GM18858 (cell line): ENCODE measurements around the gene AHSG.

ENCODE experiments used
- ATAC-seq: cut with Tn5 transposase; IDR thresholded peaks from one replicate; pipeline ENCODE4 v1.9.1; 2021; ENCODE audit not compliant: unreplicated experiment

Gene AHSG

DNA sequence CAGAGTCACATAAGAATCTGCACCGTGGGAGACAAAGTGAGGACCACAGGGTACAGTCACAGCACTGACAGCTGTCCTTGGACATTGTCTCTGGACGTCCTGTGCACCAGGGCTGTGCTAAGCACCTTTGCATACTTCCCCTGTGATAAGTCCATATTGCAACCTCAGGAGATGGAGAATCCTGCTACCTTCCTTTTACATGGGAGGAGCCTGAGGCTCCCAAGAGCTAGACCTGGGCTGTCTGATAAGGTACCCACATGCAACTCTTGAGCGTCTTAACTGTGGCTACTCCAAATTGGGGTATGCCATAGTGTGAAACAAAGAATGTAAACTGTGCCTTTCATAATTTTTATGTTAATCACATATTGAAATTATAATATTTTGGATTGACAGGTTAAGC lies 24.8 kb downstream of the AHSG start:
- ATAC-seq: no peak

DNA sequence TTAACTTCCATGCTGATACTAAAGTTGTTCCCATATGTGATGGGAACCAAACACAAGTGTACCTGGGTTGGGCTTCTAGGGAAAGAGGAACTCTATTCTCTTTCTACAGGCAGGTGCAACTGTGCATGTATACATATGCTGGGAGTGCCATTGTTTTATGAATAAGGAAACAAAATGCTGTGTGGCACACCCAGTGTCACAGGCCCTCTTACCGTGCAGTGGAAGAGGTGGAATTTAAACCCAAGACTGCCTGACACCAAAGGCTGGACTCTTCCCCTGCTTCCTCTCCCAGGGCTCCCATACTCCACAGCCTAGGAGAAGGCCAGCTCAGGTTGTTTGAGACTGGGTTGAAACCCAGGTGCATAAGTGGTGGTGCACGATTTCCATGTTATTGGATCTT lies 25.4 kb downstream of the AHSG start:
- no peak for ATAC-seq

DNA sequence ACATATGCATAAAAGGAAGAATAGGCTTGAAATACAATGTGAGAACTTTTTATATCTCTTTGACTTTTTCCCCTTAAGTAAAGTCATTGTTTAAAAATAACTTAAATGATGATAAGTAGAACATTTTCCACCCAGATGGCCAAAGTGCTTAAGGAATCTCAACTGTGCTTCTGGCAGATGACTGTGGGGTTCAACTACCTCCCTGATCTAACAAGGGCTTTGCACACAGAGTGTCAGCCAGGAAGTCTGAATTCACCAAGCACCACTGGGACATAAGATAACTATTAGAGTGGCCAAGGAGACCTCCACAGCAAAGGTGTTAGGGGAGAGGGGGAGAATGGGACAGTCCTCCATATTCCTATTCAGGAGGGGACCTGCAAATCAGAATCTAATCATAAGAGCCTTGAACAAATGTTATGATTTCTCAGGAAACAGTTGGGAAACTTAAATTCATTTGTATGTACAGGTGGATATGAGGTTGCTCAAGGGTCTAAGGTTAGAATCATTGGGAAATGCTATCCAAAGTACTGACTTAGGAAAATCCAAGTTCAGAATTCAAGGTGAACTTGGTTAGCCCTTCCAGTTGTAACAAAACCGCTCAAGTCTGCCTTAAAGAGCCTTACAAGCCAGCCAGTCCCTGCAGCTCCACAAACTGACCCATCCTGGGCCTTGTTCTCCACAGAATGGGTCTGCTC lies 27.1 kb downstream of the AHSG start, which contains the start of gene FETUB:
Gene FETUB, plus strand, starts transcription at position 622 of the 695 bp plus-strand sequence. Its CDS starts 62 bp downstream, at position 684.
- ATAC-seq: no peak

DNA sequence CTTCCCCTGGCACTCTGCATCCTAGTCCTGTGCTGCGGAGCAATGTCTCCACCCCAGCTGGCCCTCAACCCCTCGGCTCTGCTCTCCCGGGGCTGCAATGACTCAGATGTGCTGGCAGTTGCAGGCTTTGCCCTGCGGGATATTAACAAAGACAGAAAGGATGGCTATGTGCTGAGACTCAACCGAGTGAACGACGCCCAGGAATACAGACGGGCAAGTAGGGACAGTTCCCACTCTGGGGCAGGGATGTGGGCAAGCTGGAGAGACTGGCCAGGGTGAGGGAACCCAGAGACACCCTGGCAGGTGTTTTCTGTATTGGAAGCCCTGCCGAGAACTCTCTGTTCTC lies 27.6 kb downstream of the AHSG start:
- no peak for ATAC-seq

DNA sequence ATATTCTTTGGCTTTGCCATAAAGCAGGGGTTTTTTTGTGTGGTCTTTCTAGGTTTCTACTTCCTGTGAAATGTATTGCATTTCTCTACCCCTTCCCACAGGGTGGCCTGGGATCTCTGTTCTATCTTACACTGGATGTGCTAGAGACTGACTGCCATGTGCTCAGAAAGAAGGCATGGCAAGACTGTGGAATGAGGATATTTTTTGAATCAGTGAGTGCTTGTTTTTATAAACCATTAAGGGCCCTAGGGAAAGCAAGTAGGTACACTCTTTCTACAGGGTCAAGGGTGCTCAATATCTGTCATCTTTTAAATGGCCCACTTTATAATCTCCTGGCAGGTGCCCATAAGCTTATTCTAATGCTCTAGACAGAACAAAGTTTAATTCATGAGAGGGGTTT lies 28.1 kb downstream of the AHSG start:
- ATAC-seq: no peak

DNA sequence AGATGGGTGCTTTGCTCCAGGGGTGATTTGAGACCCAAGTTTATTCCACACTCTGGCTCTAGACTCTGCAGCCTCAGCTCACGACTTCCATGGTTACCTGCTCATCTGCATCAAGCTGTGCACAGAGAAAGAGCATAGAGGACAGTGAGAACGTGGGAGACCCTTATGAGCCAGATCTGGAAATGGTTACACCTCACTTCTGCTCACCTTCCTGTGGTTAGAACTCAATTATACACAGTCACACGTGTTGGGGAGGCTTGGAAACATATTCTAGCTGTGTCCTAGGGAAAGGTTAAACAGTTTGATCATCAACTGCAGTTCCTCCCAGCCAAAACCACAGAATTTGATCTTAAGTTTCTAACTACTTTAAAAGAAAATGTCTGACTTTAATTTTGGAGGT lies 29.2 kb downstream of the AHSG start:
- ATAC-seq: no peak

DNA sequence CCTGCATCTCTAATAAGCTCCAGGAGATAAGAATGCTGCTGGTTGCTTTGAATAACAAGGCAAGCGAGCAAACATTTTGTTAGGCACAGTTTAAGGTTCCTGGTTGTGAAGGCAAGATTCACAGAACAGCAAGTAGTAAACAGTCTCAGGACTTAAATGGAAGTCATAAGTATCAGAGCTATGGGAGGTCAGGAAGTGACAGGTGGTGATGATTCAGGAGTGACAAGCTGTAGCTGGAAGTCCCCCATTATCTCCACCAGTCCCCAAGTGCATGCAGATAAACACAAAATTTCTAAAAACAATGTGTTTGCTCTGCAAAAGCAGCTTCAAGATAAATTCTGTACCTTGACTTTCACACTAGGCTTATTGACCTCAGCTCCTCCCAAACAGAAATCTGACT lies 30.6 kb downstream of the AHSG start:
- no peak for ATAC-seq

DNA sequence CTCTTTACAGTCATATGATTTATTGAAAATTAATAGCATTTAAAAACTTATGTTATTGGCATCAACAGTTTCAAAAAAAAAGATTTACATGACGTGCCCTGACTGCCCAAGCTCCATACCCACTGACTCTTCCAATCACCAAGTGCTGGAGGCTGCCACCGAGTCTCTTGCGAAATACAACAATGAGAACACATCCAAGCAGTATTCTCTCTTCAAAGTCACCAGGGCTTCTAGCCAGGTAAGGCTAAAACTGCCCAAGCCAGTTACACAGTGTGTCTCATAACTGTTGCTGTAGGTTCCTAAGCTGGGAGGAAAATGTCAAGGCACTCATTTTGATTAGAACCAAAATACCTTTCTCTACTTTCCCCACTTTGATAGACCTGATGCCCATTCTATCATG lies 31.8 kb downstream of the AHSG start:
- ATAC-seq: no peak

DNA sequence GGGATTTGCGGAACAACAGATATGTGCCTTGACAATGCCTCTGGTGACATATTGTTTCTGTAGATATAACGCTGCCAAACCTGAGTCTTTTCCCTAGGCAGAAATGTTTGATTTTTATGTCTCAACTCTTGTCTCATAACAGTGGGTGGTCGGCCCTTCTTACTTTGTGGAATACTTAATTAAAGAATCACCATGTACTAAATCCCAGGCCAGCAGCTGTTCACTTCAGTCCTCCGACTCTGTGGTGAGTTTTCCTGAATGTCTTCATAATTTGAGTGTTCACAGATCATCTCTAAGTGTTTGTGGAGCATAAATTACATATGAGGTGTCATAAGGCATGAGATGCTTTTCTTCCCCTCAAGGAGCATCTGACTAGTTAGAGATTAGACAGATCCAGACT lies 33.2 kb downstream of the AHSG start:
- ATAC-seq: no peak

DNA sequence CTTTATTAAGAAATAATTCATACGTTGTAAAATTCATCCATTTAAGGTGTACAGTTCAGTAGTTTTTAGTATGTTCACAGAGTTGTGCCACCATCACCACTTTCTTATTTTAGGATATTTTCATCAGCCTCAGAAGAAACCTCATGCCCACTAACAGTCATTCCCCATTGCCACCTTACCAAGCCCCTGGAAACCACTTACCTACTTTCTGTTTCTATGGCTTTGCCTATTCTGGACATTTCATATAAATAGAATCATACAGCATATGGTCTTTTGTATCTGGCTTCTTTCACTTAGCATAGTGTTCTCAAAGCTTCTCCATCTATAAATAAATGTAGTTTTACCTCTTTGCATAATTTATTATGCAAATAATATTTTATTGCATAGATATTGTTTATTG lies 34.0 kb downstream of the AHSG start:
- ATAC-seq: no peak

DNA sequence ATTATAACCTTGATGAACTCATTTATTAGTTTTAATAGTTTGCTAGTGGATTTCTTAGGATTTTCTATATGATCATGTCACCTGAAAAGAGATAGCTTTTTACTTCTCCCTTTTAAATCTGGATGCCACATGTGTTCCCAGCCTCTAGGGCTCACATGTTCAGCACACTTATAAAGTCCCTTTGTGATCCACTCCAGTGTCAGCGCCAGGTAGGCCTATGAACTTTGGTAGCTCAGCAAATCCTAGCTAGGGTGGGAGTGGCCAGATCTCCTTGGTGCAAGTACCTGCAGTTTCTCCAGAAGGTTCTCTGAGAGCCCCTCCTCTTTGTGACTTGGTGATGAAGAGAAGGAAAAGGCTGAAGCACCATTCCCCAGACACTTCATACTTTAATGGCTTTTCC lies 36.0 kb downstream of the AHSG start:
- no peak for ATAC-seq

DNA sequence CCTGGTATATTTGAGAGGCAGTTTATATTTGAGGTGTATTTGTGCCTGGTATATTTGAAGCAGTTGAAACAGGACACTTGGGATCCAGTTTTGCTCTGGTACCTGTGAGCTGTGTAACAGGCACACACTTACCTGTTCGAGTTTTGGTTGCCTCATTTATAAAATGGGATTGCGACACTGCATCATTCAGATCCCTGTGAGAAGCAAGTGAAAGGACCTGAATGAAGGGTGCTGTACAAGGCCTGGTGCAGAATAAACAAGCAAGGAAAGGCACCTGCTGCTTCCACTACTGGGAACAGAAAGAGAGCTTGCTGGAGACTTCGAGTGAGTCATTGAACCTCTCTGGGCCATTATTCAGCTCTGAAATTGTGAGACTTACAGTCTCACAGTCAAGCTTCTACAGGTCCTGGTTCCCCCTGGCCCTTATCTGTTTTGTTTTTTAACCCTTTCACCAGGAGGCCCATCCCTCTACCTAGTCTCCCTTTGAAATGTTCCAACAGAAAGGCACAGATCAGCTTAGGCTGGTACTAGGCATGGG lies 38.9 kb downstream of the AHSG start:
- no peak for ATAC-seq

DNA sequence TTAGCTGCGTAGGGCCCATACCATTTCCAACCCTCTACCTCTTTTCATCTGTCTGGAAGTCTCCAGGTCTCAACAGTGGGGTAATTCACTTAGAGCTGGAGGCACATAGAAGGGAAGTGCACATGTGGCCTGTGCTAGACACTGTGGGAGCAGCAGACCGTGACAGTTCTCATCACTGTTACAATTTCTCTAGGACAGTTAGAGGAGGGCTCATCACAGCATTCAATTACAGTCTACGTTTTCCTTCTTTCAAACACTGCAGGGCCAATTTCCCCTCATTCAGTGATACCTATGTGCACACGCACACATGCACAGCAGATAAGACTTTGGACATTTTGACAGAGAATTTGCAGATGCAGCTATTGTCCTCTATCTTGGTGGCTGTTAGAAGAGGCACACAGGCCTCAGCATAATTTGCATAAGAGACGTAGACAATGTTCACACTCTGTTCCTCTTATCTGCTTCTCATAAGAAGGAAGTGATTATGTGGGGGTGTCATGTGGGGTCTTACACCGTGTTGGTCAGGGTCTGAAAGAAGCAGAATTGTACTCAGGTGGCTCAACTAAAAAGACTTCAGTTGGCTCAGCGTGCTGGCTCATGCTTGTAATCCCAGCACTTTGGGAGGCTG lies 40.3 kb downstream of the AHSG start:
- ATAC-seq: peak; percentile 92

DNA sequence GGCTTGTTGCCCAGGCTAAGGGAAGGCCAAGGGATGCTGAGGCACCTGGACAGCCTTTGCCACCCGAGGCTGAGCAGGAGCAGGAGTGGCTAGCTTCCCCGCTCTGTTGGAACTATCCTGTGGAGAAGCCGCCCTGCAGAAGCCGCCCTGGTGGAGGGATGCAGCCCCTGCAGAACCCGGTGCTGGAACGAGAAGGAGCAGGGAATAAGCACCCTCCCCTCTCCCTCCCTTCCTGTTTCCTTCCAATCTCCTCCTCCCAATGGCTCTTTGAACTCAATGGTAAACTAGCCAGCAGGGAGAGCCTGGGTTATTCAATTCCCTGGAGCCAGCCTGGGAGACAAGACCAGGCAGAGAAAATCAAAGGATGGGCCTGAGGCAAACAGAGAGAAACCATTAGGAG lies 41.1 kb downstream of the AHSG start:
- ATAC-seq: no peak

DNA sequence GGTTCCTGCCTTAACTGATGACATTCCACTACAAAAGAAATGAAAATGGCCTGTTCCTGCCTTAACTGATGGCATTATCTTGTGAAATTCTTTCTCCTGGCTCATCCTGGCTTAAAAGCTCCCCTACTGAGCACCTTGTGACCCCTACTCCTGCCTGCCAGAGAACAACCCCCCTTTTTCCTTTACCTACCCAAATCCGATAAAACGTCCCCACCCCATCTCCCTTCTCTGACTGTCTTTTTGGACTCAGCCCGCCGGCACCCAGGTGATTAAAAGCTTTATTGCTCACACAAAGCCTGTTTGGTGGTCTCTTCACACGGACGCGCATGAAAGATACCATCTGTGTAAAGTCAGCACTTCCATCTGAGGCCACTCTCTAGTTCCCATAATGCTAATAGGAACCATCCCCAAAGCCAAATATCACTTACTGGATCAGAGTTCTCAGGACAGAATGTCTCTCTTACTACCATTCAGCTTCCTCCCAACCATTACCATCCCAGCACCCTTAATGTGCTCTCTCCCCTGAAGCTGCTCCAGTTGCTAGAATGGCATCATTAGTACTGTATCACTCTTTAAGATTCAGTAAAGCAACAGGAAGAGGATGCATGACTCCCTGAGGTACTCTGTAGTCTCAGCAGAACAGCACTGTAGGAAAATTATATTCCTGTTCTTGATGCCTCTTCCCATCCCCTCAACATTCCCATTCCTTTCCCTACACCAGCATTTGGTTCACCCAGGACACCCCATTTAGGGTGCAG lies 50.7 kb downstream of the AHSG start:
- no peak for ATAC-seq

DNA sequence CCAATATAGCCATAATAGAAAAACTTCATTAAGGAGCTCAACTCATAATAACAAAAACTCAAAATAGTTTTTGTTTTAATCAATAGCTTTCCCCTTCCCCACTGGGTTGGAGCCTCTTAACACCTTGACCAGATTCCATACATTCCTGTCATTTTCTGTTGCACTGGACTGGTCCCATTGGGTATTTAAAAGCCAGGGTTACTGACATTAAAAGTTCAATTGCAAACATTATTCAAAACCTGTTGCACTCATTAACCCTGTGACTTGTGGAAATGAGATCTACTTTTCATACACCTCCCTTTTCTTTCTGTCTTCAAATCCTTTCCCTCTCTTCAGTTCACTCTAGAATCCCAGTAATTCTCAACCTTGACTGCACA lies 51.2 kb downstream of the AHSG start:
- no peak for ATAC-seq

DNA sequence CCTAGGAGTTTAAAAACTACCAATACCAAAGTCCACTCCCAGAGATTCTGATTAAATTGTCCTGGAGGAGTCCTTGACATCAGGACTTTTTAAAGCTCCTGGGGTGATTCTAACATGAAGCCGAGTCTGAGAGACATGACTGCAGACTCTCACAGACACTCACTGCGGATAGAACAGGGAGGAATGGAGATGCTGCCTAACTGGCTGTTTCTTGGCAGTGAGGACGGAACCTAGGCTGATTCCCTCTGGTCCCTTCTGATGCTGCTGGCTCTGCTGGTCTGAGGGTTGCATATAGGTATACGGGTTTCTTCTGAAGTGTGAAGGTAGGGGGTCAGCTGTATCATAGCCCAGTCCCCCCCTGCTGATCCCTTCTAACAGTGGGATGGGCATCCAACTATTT lies 51.6 kb downstream of the AHSG start:
- no peak for ATAC-seq

DNA sequence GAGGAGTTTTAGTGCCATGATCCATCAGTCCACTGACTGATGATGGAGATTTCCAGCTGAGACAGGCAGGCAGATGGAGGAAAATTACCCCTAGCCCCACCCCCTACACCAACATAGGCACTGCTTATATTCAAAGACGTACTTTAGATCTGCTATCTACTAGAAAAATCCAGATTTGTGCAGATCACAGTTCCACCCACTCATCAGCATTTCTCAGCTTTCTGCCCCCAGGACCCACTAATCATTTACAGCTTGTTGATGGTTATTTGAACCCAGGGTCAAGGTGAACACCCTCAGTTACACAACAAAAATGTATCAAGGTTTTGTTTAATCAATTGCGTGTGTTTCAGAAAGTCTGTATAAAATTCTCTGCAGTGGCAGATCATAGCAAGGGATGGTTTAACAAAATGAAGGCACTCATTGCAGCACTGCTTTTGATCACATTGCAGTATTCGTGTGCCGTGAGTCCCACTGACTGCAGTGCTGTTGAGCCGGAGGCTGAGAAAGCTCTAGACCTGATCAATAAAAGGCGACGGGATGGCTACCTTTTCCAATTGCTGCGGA lies 52.8 kb downstream of the AHSG start, which contains the start of gene HRG:
Gene HRG, plus strand, starts transcription at position 390 of the 564 bp plus-strand sequence. Its CDS starts 18 bp downstream, at position 408.
- ATAC-seq: no peak

DNA sequence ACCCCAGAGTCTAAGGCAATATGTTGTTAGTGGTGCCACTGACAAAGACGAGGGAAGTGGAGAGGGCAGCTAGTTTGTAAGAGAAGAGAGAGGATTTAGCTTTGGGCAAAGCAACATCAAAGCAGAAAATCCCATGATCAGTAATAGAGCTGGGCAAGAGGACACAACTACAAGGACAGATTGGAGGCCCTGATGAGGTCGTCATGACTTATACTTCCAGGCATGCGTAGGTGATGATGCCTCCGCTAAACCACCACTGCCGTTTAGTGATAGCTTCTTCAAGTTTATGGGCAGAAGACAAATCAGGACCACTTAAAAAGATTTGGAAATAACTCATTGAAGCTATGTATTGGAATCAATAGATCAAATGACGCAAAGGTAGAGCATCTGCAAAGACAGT lies 55.6 kb downstream of the AHSG start:
- no peak for ATAC-seq

DNA sequence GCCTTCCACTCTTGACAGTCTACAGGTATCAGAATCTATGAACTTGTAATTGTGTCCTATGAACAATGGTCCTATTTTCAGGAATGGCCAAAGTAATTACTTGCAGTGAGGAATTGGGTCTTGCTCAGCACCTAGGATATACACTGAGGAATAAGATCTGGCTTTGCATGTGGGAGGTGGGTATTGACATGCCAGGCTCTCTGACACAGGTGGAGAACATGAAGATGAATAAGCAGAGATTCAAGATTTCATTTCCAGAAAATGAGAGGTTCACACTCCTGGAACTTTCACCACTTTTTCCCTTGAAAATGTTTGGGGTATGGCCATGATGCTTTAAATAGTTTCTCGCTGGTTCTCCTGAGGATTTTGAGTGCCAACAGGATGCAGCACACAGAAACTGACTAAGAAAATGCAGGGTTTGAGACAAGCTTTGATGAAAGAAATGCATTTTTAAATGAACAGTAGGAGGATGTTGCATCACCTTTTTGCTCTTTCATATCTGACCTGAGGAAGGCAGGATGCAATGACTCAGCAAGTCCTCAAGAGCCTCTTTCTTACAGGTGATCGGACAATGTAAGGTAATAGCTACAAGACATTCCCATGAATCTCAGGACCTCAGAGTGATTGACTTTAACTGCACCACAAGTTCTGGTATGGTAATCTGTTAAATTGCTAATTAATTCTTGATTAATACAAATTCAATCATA lies 56.7 kb downstream of the AHSG start:
- ATAC-seq: no peak

DNA sequence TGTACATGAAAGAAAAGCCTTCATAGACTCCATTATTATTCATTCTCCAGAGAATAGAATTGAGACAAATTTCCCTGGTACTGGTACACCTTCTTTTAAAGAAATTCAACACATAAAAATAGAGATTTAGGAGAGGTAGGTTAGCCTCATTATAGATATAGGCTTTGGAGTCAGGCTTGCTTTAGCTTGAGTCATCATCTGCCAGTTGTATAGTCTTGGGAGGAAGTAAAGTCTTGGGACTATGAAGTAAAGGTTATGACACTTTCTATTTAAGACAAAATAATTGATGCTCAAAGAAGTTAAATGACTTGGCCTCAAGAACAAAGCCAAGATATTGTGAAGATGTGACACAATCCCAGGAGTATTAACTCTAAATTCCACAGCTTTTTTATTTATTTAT lies 57.3 kb downstream of the AHSG start:
- ATAC-seq: no peak
